ENCODE data around the gene METTL24.

METTL24 gene

GRCh38 chr6:110341067-110341466 is 17.1 kb downstream of the METTL24 start:
- H3K27me3 ChIP-seq (ENCODE audit: insufficient read depth, poor library complexity, severe bottlenecking) = peaks cover 3% of the 10 kb centered on the region
- H3K27ac ChIP-seq (replicated peaks) = no peak overlapping the region
- TF ChIP-seq GABPA (IDR thresholded peaks at IDR 0.05; ENCODE audit: low read depth) (no peak), POLR2AphosphoS5 (IDR thresholded peaks at IDR 0.05; ENCODE audit: low read depth) (no peak)
- TF ChIP-seq, protein P1, sequence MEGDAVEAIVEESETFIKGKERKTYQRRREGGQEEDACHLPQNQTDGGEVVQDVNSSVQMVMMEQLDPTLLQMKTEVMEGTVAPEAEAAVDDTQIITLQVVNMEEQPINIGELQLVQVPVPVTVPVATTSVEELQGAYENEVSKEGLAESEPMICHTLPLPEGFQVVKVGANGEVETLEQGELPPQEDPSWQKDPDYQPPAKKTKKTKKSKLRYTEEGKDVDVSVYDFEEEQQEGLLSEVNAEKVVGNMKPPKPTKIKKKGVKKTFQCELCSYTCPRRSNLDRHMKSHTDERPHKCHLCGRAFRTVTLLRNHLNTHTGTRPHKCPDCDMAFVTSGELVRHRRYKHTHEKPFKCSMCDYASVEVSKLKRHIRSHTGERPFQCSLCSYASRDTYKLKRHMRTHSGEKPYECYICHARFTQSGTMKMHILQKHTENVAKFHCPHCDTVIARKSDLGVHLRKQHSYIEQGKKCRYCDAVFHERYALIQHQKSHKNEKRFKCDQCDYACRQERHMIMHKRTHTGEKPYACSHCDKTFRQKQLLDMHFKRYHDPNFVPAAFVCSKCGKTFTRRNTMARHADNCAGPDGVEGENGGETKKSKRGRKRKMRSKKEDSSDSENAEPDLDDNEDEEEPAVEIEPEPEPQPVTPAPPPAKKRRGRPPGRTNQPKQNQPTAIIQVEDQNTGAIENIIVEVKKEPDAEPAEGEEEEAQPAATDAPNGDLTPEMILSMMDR (IDR thresholded peaks at IDR 0.05; ENCODE audit: insufficient read depth, low read length) = no peak
- no peak overlapping the region for H3K4me3 ChIP-seq (replicated peaks; ENCODE audit: insufficient read depth, low read length)
- no peak for DNase-seq (ENCODE audit: low read depth in 1 of 2, low spot score in 1 of 2)

- TF ChIP-seq, protein P1 (IDR thresholded peaks at IDR 0.05; ENCODE audit: insufficient read depth, low read length) = no peak
- TF ChIP-seq GABPA (IDR thresholded peaks at IDR 0.05; ENCODE audit: low read depth) = no peak
- no peak for TF ChIP-seq SPI1 (IDR thresholded peaks at IDR 0.05; ENCODE audit: borderline replicate concordance, low read depth)
- no peak for TF ChIP-seq REST (IDR thresholded peaks at IDR 0.05; ENCODE audit: insufficient replicate concordance, low read depth)
- TF ChIP-seq POLR2AphosphoS5 (IDR thresholded peaks at IDR 0.05; ENCODE audit: low read depth) = no peak
- H3K27ac ChIP-seq (replicated peaks) = no peak overlapping the region
These were observed 17.7 kb downstream of the METTL24 start for GRCh38 chr6:110340392-110340965.

DNA sequence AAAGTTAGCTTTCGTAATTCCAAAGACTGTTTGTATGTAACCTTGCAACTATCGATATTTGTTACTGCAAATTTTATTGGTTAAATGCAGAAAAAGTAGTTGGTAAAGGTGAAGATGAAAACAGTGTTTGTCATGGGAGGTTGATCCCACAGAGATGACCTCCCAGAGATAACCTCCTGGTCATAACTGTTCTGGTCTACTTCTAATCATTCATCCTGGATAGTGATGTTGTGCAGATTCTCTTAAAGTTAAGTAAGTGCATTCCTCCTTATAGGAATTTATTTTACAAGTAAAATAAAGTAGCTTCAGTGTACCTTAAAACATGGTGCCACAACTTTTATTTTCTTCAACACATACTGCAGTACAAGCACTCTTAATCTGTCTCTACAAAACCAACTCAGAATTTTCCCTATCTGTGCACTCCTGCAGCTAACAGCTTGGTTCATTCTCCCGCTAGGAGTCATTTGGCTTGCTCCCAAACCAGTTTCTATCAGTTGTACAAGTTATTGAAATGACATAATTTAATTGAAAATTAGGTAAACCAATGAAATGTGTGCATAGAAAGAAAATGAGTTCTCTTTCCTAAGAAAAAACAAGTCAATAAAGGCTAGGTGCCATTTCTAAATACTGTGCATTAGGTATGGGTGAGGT is 19.2 kb downstream of the METTL24 start:
- no peak overlapping the region for H3K27ac ChIP-seq (replicated peaks)
- TF ChIP-seq, protein P1 (IDR thresholded peaks at IDR 0.05; ENCODE audit: insufficient read depth, low read length) = no peak
- TF ChIP-seq POLR2AphosphoS5 (IDR thresholded peaks at IDR 0.05; ENCODE audit: low read depth) (no peak), GABPA (IDR thresholded peaks at IDR 0.05; ENCODE audit: low read depth) (no peak)

More at GRCh38 chr6:110340392-110340965, 17.7 kb downstream of the METTL24 start:
- no peak for DNase-seq (ENCODE audit: low read depth in 1 of 2, low spot score in 1 of 2)
- Histone ChIP-seq H3K27me3 (ENCODE audit: insufficient read depth, poor library complexity, severe bottlenecking) (peaks cover 3% of the 10 kb centered on the region), H3K4me3 (replicated peaks; ENCODE audit: insufficient read depth, low read length) (no peak overlapping the region)

GRCh38 chr6:110337486-110337885 is 20.7 kb downstream of the METTL24 start:
- Histone ChIP-seq H3K27ac (replicated peaks) (no peak overlapping the region), H3K27me3 (ENCODE audit: insufficient read depth, poor library complexity, severe bottlenecking) (peaks cover 3% of the 10 kb centered on the region), H3K4me3 (replicated peaks; ENCODE audit: insufficient read depth, low read length) (no peak overlapping the region)
- TF ChIP-seq SPI1 (IDR thresholded peaks at IDR 0.05; ENCODE audit: borderline replicate concordance, low read depth) = no peak
- no peak for TF ChIP-seq REST (IDR thresholded peaks at IDR 0.05; ENCODE audit: insufficient replicate concordance, low read depth)
- TF ChIP-seq POLR2AphosphoS5 (IDR thresholded peaks at IDR 0.05; ENCODE audit: low read depth) = no peak
- TF ChIP-seq GABPA (IDR thresholded peaks at IDR 0.05; ENCODE audit: low read depth) = no peak
- TF ChIP-seq, protein P1 (IDR thresholded peaks at IDR 0.05; ENCODE audit: insufficient read depth, low read length) = no peak
- no peak for DNase-seq (ENCODE audit: low read depth in 1 of 2, low spot score in 1 of 2)

More for the DNA sequence above, 19.2 kb downstream of the METTL24 start:
- no peak for DNase-seq (ENCODE audit: low read depth in 1 of 2, low spot score in 1 of 2)
- Histone ChIP-seq H3K27me3 (ENCODE audit: insufficient read depth, poor library complexity, severe bottlenecking) (peaks cover 3% of the 10 kb centered on the region), H3K4me3 (replicated peaks; ENCODE audit: insufficient read depth, low read length) (no peak overlapping the region)
